Measurements from ENCODE around the gene CTIF.

Gene CTIF

GRCh38 chr18:48725562-48725961, 186.7 kb downstream of the CTIF start:
- no peak for DNase-seq (ENCODE audit: low read depth in 4 of 4, low spot score in 1 of 4)

- no peak for DNase-seq (ENCODE audit: low read depth in 4 of 4, low spot score in 1 of 4)
Observed at GRCh38 chr18:48727681-48728080, 188.8 kb downstream of the CTIF start.

GRCh38 chr18:48728204-48728833, 189.5 kb downstream of the CTIF start:
- no peak for DNase-seq (ENCODE audit: low read depth in 4 of 4, low spot score in 1 of 4)

- no peak for DNase-seq (ENCODE audit: low read depth in 4 of 4, low spot score in 1 of 4)
Observed at GRCh38 chr18:48729404-48729803, 190.6 kb downstream of the CTIF start.

GRCh38 chr18:48730010-48730409, 191.2 kb downstream of the CTIF start:
- no peak for DNase-seq (ENCODE audit: low read depth in 4 of 4, low spot score in 1 of 4)

GRCh38 chr18:48732767-48733424, 194.1 kb downstream of the CTIF start:
- DNase-seq (ENCODE audit: low read depth in 4 of 4, low spot score in 1 of 4) = no peak

- DNase-seq (ENCODE audit: low read depth in 4 of 4, low spot score in 1 of 4) = no peak
Observed at GRCh38 chr18:48733643-48734253, 194.9 kb downstream of the CTIF start.

GRCh38 chr18:48734460-48734859, 195.6 kb downstream of the CTIF start:
- DNase-seq (ENCODE audit: low read depth in 4 of 4, low spot score in 1 of 4) = no peak

GRCh38 chr18:48735080-48735676, 196.3 kb downstream of the CTIF start:
- no peak for DNase-seq (ENCODE audit: low read depth in 4 of 4, low spot score in 1 of 4)

- DNase-seq (ENCODE audit: low read depth in 4 of 4, low spot score in 1 of 4) = no peak
Observed at GRCh38 chr18:48735681-48736255, 196.9 kb downstream of the CTIF start.

GRCh38 chr18:48736321-48737260, 197.8 kb downstream of the CTIF start:
- DNase-seq (ENCODE audit: low read depth in 4 of 4, low spot score in 1 of 4) = no peak

- DNase-seq (ENCODE audit: low read depth in 4 of 4, low spot score in 1 of 4) = no peak
Observed at GRCh38 chr18:48739266-48740067, 200.6 kb downstream of the CTIF start.

- DNase-seq (ENCODE audit: low read depth in 4 of 4, low spot score in 1 of 4) = no peak
Observed at GRCh38 chr18:48740068-48740440, 201.2 kb downstream of the CTIF start.

GRCh38 chr18:48740851-48741485, 202.1 kb downstream of the CTIF start:
- no peak for DNase-seq (ENCODE audit: low read depth in 4 of 4, low spot score in 1 of 4)

- no peak for DNase-seq (ENCODE audit: low read depth in 4 of 4, low spot score in 1 of 4)
Observed at GRCh38 chr18:48741866-48742265, 203.0 kb downstream of the CTIF start.

GRCh38 chr18:48742304-48742703, 203.5 kb downstream of the CTIF start:
- DNase-seq (ENCODE audit: low read depth in 4 of 4, low spot score in 1 of 4) = no peak

- DNase-seq (ENCODE audit: low read depth in 4 of 4, low spot score in 1 of 4) = no peak
Observed at GRCh38 chr18:48742706-48743475, 204.1 kb downstream of the CTIF start.

- DNase-seq (ENCODE audit: low read depth in 4 of 4, low spot score in 1 of 4) = no peak
Observed at GRCh38 chr18:48743886-48744285, 205.1 kb downstream of the CTIF start.

GRCh38 chr18:48745293-48745692, 206.5 kb downstream of the CTIF start:
- DNase-seq (ENCODE audit: low read depth in 4 of 4, low spot score in 1 of 4) = no peak

All from stimulated activated CD4-positive, alpha-beta T cell treated with anti-CD3 and anti-CD28 coated beads, Interleukin-1b, Interleukin-23, amount 100 ng/mL, for 24 hours (primary cell).